Choroid plexus epithelial cell (primary cell): Measurements from ENCODE around the gene FRMD4A.

Source experiments
- DNase-seq: peaks from one replicate; pipeline ENCODE4 v3.0.0-alpha.2; 2010; ENCODE audit warnings: low read depth
- H3K4me3 ChIP-seq: 2 replicates; pipeline ENCODE4 v1.5.1; 2011; ENCODE audit warnings: low read depth, mild to moderate bottlenecking, control low read depth, low read length, moderate library complexity
- CTCF ChIP-seq: conservative IDR thresholded peaks from 2 replicates; pipeline ENCODE4 v1.5.1; 2011; ENCODE audit warnings: low read depth, mild to moderate bottlenecking, control low read depth, inconsistent platforms, low read length, moderate library complexity

Gene FRMD4A

GRCh38 chr10:13672548-13672947, 658.2 kb downstream of the FRMD4A start:
- no peak overlapping the region for H3K4me3 ChIP-seq
- no peak for DNase-seq
- no peak for TF ChIP-seq CTCF

- TF ChIP-seq CTCF = no peak
- H3K4me3 ChIP-seq = no peak overlapping the region
- no peak for DNase-seq
Measured at GRCh38 chr10:13671904-13672303, 658.8 kb downstream of the FRMD4A start.

GRCh38 chr10:13670311-13670710, 660.4 kb downstream of the FRMD4A start:
- H3K4me3 ChIP-seq = no peak overlapping the region
- TF ChIP-seq CTCF = no peak
- no peak for DNase-seq

- no peak for TF ChIP-seq CTCF
- H3K4me3 ChIP-seq = no peak overlapping the region
- DNase-seq = no peak
Measured at GRCh38 chr10:13669901-13670300, 660.8 kb downstream of the FRMD4A start.

GRCh38 chr10:13669182-13669855, 661.4 kb downstream of the FRMD4A start:
- DNase-seq = no peak
- TF ChIP-seq CTCF = no peak
- no peak overlapping the region for H3K4me3 ChIP-seq

- no peak for TF ChIP-seq CTCF
- no peak overlapping the region for H3K4me3 ChIP-seq
- DNase-seq = no peak
Measured at GRCh38 chr10:13668126-13668525, 662.6 kb downstream of the FRMD4A start.

GRCh38 chr10:13665516-13666262, 665.0 kb downstream of the FRMD4A start:
- TF ChIP-seq CTCF = no peak

More at GRCh38 chr10:13665516-13666262, 665.0 kb downstream of the FRMD4A start:
- no peak for DNase-seq
- H3K4me3 ChIP-seq = no peak overlapping the region
